ENCODE measurements around the gene PIGH.
"Not testable (repeated sequence)": the region's sequence is repeated elsewhere in the genome, so short reads cannot be mapped to it uniquely, and the experiment has no call there.

The PIGH gene

GRCh38 chr14:67547224-67547780 is 52.8 kb downstream of the PIGH start:
- DNase-seq = no peak

- no peak for DNase-seq
These were observed 55.5 kb downstream of the PIGH start for GRCh38 chr14:67544590-67544989.

- DNase-seq = not testable (repeated sequence)
These were observed 57.4 kb downstream of the PIGH start for GRCh38 chr14:67542620-67543019.

- DNase-seq = no peak
These were observed 58.4 kb downstream of the PIGH start for GRCh38 chr14:67541448-67542387.

All from fibroblast of skin of scalp (primary cell).